Caki2 (cell line): Measurements from ENCODE around the gene LBP. TPM values are rescaled to one million over a fixed set of nuclear protein-coding genes. Genes with fewer than 3 reads are reported as not detected.
A peak's percentile ranks its signal among the peaks of the same experiment; 100 is the strongest.
"Not testable (repeated sequence)": the region's sequence is repeated elsewhere in the genome, so short reads cannot be mapped to it uniquely, and the experiment has no call there.

Experiments
- DNase-seq: peaks from one replicate; pipeline ENCODE4 v3.0.0-alpha.2; 2015; ENCODE audit warnings: low read depth
- in situ Hi-C: cut with HindIII; loops from 2 replicates; pipeline ENCODE4 v1.10.0; 2016; ENCODE audit warnings: low sequenced_read_pairs, low pct_unique_long_range_greater_than_20kb, mixed read lengths
- total RNA-seq: library from RNA; depleted of rRNA; stranded (reverse); fragments of >200 nt; shearing (Covaris generic); gene quantifications from 2 replicates; pipeline ENCODE4 v1.2.3, GENCODE V29; 2014; ENCODE audit warnings: low replicate concordance

The LBP gene
- total RNA-seq, 1 experiment from 2014 or later = not detected

DNA sequence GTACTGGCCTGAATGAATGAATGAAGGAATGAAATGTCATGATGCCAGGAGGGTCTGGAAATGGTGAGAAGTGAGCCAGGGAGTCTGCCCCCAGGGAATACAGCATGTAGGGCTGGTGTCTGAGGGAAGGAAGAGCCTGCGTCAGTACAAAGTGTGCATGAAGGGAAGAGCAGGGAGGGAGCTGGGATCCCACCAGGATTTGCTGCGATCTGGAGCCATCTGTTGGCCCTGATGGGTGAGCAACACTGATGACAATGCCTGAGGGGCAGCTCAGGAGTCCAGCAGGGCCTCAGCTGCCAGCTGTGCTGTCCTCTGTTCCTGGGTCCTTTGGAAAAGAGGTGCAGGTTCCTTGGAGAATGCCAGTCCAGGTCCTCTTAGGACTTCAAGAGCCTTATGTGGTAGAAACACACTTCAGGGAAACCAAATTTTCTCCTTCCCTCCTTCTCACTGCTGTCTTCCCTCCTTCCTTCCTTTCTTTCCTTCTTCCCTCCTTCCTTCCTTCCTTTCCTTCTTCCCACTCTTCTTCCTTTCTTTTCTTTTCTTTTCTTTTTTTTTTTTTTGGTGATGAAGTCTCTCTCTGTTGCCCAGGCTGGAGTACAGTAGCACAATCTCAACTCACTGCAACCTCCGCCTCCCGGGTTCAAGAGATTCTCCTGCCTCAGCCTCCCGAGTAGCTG is 30.9 kb upstream of the LBP start:
- DNase-seq = no peak
- in situ Hi-C loops = no loop called here

DNA sequence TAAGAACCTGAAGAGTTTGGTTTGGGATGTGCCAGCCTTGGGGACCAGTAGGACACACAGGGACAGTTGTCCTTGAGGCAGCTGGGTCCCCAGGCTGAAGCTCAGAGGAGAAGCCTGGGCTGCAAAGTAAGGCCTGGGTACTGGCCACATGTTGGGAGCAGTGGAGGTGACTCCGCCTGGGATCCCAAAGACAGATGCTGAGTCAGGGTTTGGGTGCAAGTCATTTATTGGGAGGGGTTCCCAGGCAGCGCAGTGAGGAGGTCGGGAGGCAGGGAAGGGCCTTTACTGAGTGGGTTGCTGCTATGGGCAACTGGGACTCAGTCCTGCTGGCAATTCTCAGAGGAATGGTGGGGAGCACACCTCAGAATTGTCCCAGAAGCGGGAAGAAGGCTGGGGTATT is 29.9 kb upstream of the LBP start:
- in situ Hi-C loops = no loop called here
- no peak for DNase-seq

DNA sequence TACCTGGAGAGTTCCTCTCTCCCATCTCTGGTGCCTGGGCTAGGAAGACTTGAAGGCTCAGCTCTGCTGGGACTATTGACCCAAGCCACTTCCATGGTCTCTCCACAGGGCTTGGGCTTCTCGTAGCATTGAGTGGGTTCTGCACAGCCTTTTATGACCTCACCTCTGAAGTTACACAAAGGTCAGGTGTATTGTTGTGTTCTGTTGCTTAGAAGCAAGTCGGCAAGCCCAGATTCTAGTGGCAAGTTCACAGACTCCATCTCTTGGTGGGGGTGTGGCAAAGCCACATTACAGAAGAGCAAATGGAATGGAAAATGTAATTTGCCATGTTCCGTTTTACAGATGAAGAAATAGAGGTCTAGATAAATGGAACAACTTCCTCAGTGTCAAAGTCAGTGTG is 28.9 kb upstream of the LBP start:
- in situ Hi-C loops = no loop called here
- no peak for DNase-seq

GRCh38 chr20:38320221-38320620 is 26.1 kb upstream of the LBP start:
- DNase-seq = no peak
- in situ Hi-C loops = no loop called here

GRCh38 chr20:38321959-38322598 is 24.2 kb upstream of the LBP start:
- in situ Hi-C loops = no loop called here
- DNase-seq = peak; percentile 26

DNA sequence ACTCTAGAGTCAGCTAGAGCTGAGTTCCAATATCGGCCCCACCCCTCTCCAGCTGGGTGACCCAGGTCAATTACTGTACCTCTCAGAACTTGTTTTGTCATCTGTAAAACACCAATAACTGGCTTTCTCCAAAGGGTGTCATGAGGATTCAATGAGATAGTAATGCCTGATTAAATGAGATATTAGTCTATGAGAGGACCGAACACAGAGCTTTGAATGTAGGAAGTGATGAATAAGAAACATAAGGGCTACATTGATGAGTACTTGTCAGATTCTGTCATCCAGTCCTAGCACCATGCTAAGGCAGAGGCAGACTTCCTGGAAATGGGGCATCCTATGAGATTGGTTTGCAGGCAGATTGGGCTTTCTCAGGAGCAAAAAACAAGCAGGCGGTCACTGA is 22.1 kb upstream of the LBP start:
- no peak for DNase-seq
- in situ Hi-C loops = no loop called here

- in situ Hi-C loops = no loop called here
- no peak for DNase-seq
Measured at GRCh38 chr20:38325167-38325566, 21.1 kb upstream of the LBP start.

- in situ Hi-C loops = no loop called here
- no peak for DNase-seq
Measured at GRCh38 chr20:38325905-38326304, 20.4 kb upstream of the LBP start.

DNA sequence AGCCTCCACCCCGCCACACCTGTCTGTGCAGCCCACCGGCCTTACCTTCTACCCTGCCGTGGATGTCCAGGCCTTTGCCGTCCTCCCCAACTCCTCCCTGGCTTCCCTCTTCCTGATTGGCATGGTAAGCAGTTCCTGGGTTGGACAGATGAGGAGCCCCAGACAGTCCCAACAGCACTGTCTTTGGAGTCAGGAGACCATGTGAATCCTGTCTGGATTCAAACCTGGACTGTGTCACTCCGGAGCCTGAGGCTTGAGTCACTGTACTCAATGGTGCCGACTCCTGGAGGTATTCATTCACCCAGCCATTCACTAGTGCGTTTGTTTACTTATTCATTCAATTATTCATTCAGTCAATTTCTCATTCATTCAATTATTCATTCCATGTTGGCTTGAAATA is 20.0 kb upstream of the LBP start:
- DNase-seq = no peak
- in situ Hi-C loops = no loop called here

DNA sequence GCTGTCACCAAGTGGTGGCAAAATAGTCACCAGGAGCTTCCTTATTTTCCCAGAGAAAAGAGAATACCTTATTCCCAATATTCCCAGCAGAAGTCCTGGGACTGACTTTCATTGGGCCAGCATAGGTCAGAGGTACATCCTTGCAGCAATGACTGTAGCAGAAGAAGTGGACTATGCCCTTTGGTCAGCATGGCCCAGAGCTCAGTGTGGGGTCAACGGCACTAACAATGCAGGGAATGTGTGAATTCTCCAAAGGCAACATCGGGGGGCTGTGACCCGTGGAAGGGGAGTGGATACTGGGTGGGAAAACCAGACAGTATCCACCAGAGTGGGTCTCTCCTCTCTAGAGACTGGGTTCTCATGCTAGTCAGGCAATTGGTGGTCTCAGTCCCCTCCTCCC is 15.6 kb upstream of the LBP start:
- in situ Hi-C loops = no loop called here
- no peak for DNase-seq

DNA sequence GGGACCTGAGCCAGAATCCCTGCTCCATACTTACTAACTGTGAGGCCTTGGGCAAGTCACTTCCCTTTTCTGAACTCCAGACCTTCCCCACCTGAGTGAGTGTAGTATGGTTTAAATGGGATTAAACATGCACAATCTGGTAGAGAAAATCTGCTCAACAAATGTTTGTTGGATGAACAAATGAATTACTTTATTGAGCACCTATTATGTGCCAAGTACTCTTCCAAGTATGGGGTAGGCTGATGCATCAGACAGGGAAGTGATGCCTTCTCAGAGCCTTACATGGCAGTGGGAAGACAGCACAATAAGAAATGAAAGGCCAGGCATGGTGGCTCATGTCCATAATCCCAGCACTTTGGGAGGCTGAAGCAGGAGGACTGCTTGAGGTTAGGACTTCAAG is 15.0 kb upstream of the LBP start:
- DNase-seq = no peak
- in situ Hi-C loops = no loop called here

DNA sequence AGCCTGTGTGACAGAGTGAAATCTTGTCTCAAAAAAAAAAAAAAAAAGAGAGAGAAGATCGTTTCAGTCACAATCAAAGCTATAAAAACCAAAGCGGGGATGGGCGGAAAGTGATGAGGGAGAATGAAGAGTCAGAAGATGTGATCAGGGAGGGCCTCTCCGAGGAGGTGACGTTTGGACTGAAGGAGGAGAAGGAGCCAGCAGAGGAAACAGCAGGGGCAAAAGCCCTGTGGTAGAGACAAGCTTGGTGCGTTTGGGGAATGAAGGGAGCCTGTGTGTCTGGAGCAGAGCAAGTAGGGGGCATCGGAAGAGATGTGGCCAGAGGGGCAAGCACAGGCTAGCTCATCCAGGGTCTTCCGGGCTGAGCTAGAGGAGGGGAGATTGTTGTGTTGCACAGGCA is 14.5 kb upstream of the LBP start:
- in situ Hi-C loops = no loop called here
- no peak for DNase-seq

- DNase-seq = no peak
- in situ Hi-C loops = no loop called here
Measured at GRCh38 chr20:38334016-38334415, 12.3 kb upstream of the LBP start.

DNA sequence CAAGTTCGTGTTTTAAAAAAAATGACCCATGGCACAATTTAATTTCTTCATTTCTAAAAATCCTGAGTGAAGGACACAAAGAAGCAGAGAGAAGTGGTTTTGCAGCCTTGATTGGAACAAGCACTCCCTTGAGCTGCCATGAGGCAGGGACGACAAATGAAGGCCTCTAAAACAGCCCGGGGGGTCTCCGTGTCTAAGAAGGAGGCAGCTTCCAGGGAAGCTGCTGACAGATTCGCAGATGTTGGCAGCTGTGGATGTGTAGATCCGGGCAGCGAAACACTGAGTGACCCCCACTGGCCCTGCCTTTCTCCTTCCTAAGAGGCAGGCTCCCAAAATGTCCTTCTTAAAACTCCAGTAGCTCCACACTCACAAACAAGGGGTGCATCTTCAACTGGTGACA is 9.6 kb upstream of the LBP start:
- no peak for DNase-seq
- in situ Hi-C loops = no loop called here

DNA sequence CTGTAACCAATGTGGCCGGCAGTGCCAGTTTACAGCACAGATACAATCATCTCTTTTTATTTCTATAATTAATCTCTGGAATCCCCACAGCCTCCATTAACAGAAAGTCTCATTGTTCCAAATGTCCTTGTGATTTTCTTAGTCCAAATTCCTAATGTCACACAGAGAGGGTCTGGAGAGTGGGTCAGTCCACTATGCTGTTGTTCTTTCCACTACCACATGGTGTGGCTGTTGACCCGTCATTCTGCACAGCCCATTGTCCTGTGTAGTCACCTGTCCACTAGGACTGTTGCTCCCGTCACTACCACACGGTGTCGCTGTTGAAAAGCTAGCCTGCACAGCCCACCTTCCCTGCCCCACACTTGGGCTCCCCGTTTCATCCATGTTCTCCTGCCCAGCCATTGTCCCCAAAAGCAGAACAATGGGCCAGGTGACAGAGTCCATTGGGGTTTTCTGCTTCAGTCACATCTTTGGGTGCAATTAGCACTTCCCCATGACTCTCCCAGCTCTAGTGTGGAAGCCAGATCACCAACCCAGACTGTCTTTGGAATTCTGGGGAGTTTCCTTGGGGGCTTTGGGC is 8.6 kb upstream of the LBP start:
- in situ Hi-C loops = no loop called here
- no peak for DNase-seq

GRCh38 chr20:38338849-38339520 is 7.3 kb upstream of the LBP start:
- in situ Hi-C loops = no loop called here
- no peak for DNase-seq

GRCh38 chr20:38339521-38339896 is 6.8 kb upstream of the LBP start:
- in situ Hi-C loops = not testable (repeated sequence)

DNA sequence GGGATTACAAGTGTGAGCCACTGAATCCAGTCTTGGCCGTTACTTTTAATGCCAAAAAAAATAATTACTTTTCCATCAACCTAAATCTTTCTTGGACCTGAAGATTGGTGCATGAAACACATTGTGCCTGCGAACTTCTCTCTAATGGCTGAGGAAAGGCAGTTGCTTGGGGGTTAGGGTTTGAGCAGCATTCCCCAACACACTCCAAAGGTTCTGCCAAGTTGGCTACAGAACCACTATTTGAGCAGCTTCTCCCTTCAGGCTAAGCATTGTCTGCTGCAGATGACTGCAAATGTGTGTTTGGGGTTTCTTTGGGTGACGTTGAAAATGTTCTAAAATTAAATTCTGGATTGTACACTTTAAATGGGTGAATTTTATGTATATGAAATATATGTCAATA is 6.3 kb upstream of the LBP start:
- in situ Hi-C loops = no loop called here
- no peak for DNase-seq

More at GRCh38 chr20:38339521-38339896, 6.8 kb upstream of the LBP start:
- DNase-seq = not testable (repeated sequence)

GRCh38 chr20:38340693-38341092 is 5.6 kb upstream of the LBP start:
- in situ Hi-C loops = no loop called here
- no peak for DNase-seq
